ENCODE data around the gene COL18A1. TPM values are rescaled to one million over a fixed set of nuclear protein-coding genes. Genes with fewer than 3 reads are reported as not detected.
"Not testable (repeated sequence)": the region's sequence is repeated elsewhere in the genome, so short reads cannot be mapped to it uniquely, and the experiment has no call there.

Gene COL18A1
- polyA plus RNA-seq, 1 of the 3 experiments (the other 2 are of a cell fraction) = 118 TPM

DNA sequence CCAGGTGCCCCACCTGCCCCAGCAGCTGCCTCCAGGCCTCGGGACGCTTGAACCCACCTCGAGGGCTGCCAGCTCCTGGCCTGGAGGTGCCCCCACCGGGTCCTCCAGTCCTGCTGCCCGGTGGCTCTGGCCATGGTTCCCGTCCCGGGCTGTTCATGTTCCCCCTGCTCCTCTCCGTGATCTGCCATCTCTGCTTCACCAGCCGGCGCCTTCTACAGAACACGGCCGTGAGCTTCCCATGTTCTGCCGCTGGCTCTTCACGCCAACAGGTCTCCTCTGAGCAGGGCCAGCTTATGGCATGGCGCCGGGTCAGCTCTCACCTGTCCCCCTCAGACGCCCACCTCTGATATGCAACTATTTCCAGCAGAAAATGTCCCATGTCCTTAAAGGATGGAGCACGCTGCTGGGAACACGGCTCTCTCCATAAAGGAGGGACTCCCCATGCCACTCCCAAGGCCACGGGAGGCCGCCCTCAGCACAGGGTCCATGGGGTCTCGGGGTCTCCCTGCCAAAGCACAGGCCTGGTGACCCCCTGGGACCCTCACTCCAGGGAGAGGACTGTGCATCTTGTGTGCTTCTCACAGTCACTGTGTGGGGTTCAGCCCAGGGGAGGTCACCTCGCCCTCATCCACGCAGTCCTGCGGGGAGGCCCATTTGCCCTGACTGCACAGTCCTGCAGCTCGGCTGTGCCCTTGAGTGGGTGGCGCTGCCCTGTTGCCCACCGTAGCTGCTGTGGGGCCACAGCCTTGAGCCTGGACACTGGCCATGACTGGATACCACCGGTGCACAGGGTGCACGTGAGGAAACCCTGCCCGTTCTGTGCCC lies 36.7 kb downstream of the COL18A1 start:
- 94% methylated on average over 20 of the region's 31 CpGs for WGBS (ENCODE audit: low lambda C conversion rate)
- H3K27ac ChIP-seq (ENCODE audit: low read depth in 2 of 2, low read length in 1 of 2) = no peak overlapping the region; a peak in 1 of 4 replicates
- H2AFZ ChIP-seq (ENCODE audit: low read depth) = no peak overlapping the region
- no peak overlapping the region for H3K9ac ChIP-seq
- TF ChIP-seq, protein P1, sequence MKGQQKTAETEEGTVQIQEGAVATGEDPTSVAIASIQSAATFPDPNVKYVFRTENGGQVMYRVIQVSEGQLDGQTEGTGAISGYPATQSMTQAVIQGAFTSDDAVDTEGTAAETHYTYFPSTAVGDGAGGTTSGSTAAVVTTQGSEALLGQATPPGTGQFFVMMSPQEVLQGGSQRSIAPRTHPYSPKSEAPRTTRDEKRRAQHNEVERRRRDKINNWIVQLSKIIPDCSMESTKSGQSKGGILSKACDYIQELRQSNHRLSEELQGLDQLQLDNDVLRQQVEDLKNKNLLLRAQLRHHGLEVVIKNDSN (IDR thresholded peaks at IDR 0.05; ENCODE audit: borderline replicate concordance, low read depth) = no peak
- TF ChIP-seq JUND (IDR thresholded peaks at IDR 0.05) (no peak), POLR2AphosphoS5 (IDR thresholded peaks at IDR 0.05; ENCODE audit: low read depth, low read length) (no peak), FOXM1 (IDR thresholded peaks at IDR 0.05; ENCODE audit: low read depth) (no peak), TCF12 (IDR thresholded peaks at IDR 0.05) (no peak), RAD21 (IDR thresholded peaks at IDR 0.05; ENCODE audit: low read length) (no peak), EZH2phosphoT487 (IDR thresholded peaks at IDR 0.05; ENCODE audit: borderline replicate concordance, low read depth) (no peak), FOSL2 (IDR thresholded peaks at IDR 0.05; ENCODE audit: borderline replicate concordance, low read depth) (no peak), GABPA (IDR thresholded peaks at IDR 0.05; ENCODE audit: low read depth) (no peak)
- TF ChIP-seq, protein P2, sequence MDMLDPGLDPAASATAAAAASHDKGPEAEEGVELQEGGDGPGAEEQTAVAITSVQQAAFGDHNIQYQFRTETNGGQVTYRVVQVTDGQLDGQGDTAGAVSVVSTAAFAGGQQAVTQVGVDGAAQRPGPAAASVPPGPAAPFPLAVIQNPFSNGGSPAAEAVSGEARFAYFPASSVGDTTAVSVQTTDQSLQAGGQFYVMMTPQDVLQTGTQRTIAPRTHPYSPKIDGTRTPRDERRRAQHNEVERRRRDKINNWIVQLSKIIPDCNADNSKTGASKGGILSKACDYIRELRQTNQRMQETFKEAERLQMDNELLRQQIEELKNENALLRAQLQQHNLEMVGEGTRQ (IDR thresholded peaks at IDR 0.05; ENCODE audit: borderline replicate concordance, low read depth, low read length) = no peak
- H3K9me2 ChIP-seq = no peaks in the 10 kb centered on the region
- no peaks in the 10 kb centered on the region for H3F3A ChIP-seq (replicated peaks; ENCODE audit: insufficient read depth)
- peaks cover 72% of the 10 kb centered on the region for H3K79me2 ChIP-seq (ENCODE audit: insufficient read depth)
- no peaks in the 10 kb centered on the region for H3K9me3 ChIP-seq
- no peak overlapping the region for H3K4me2 ChIP-seq
- peaks cover 0 to 17% of the 10 kb centered on the region in 2 experiments for H3K36me3 ChIP-seq (replicated peaks in 1 of 2; ENCODE audit: control insufficient read depth in 1 of 2, insufficient read depth in 2 of 2, low read length in 1 of 2)
- H3K4me1 ChIP-seq (ENCODE audit: control insufficient read depth in 1 of 2, insufficient read depth in 2 of 2, low read depth in 1 of 2, low read length in 1 of 2) = peaks cover 0 to 4% of the 10 kb centered on the region in 2 experiments; a peak in 1 of 4 replicates
- H4K20me1 ChIP-seq (ENCODE audit: insufficient read depth) = peaks cover 26% of the 10 kb centered on the region; the same call in 1 of the 2 replicates
- DNase-seq = no peak
- no peak overlapping the region for H3K4me3 ChIP-seq (ENCODE audit: low read depth in 2 of 2, low read length in 1 of 2)
- ChIA-PET POLR2A (interaction anchor here (0.9 kb wide), 1 partner anchor 149 kb away, joined by 3 read pairs; no protein-coding TSS in a partner anchor), CTCF (interaction anchor here (1.4 to 4.7 kb wide), 7 partner anchors 12 to 305 kb away, joined by 3 to 57 read pairs (median 18); partner anchors contain the start of gene POFUT2)
- H3K27me3 ChIP-seq (ENCODE audit: insufficient read depth) = no peaks in the 10 kb centered on the region

DNA sequence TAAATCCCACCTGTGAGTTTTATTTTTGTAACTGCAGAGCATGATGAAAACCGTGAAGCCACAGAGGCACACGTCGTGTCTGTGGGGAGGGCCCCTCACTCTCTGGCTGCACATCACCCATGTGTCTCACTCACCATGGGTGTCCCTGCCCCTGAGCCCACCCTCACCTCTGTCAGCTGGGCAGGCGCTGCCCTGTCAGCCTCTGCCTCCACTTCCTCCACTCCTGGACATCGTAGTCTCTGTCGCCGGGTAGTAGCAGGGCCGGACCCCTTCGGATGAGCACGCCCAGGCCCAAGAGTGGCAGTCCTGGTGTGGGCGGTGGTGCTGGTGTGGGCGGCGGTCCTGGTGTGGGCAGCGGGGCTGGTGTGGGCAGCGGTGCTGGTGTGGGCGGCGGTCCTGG lies 37.3 kb downstream of the COL18A1 start:
- H3K27ac ChIP-seq (ENCODE audit: low read depth in 2 of 2, low read length in 1 of 2) = no peak overlapping the region; a peak in 1 of 4 replicates
- H3K9me3 ChIP-seq = no peaks in the 10 kb centered on the region
- no peak for DNase-seq
- H2AFZ ChIP-seq (ENCODE audit: low read depth) = no peak overlapping the region
- POLR2A ChIA-PET = no interaction called here
- peaks cover 78% of the 10 kb centered on the region for H3K79me2 ChIP-seq (ENCODE audit: insufficient read depth)
- CTCF ChIA-PET = interaction anchor here (1.6 to 4.7 kb wide), 3 partner anchors 11 to 301 kb away, joined by 6 to 57 read pairs (median 8); no protein-coding TSS in a partner anchor
- no peak overlapping the region for H3K9ac ChIP-seq
- H3F3A ChIP-seq (replicated peaks; ENCODE audit: insufficient read depth) = no peaks in the 10 kb centered on the region
- H3K4me3 ChIP-seq (ENCODE audit: low read depth in 2 of 2, low read length in 1 of 2) = no peak overlapping the region
- WGBS (ENCODE audit: low lambda C conversion rate) = 97% methylated on average over 12 of the region's 17 CpGs
- TF ChIP-seq GATA2 (CRISPR knock-in tag; IDR thresholded peaks at IDR 0.05) (no peak), IRF3 (IDR thresholded peaks at IDR 0.05; ENCODE audit: low read depth, low read length) (no peak), NFIC (IDR thresholded peaks at IDR 0.05; ENCODE audit: borderline replicate concordance) (no peak), RCOR1 (IDR thresholded peaks at IDR 0.05; ENCODE audit: low read length) (no peak), RAD21 (IDR thresholded peaks at IDR 0.05; ENCODE audit: low read length) (no peak)
- TF ChIP-seq, protein P2 (IDR thresholded peaks at IDR 0.05; ENCODE audit: borderline replicate concordance, low read depth, low read length) = no peak
- H4K20me1 ChIP-seq (ENCODE audit: insufficient read depth) = peaks cover 26% of the 10 kb centered on the region; the same call in 1 of the 2 replicates
- no peaks in the 10 kb centered on the region for H3K9me2 ChIP-seq
- no peaks in the 10 kb centered on the region for H3K27me3 ChIP-seq (ENCODE audit: insufficient read depth)
- H3K36me3 ChIP-seq (replicated peaks in 1 of 2; ENCODE audit: control insufficient read depth in 1 of 2, insufficient read depth in 2 of 2, low read length in 1 of 2) = peaks cover 0 to 19% of the 10 kb centered on the region in 2 experiments
- H3K4me1 ChIP-seq (ENCODE audit: control insufficient read depth in 1 of 2, insufficient read depth in 2 of 2, low read depth in 1 of 2, low read length in 1 of 2) = peaks cover 0 to 4% of the 10 kb centered on the region in 2 experiments; a peak in 1 of 4 replicates
- H3K4me2 ChIP-seq = no peak overlapping the region

- peaks cover 0 to 23% of the 10 kb centered on the region in 2 experiments for H3K36me3 ChIP-seq (replicated peaks in 1 of 2; ENCODE audit: control insufficient read depth in 1 of 2, insufficient read depth in 2 of 2, low read length in 1 of 2)
- H3K9me3 ChIP-seq; H3K4me2 ChIP-seq; H3K27ac ChIP-seq (ENCODE audit: low read depth in 2 of 2, low read length in 1 of 2); H3K4me3 ChIP-seq (ENCODE audit: low read depth in 2 of 2, low read length in 1 of 2); H3F3A ChIP-seq (replicated peaks; ENCODE audit: insufficient read depth); H3K27me3 ChIP-seq (ENCODE audit: insufficient read depth); DNase-seq; POLR2A ChIA-PET; H3K9ac ChIP-seq; H2AFZ ChIP-seq (ENCODE audit: low read depth); H3K4me1 ChIP-seq (ENCODE audit: control insufficient read depth in 1 of 2, insufficient read depth in 2 of 2, low read depth in 1 of 2, low read length in 1 of 2); H3K9me2 ChIP-seq: not testable (repeated sequence)
- H4K20me1 ChIP-seq (ENCODE audit: insufficient read depth) = peaks cover 32% of the 10 kb centered on the region; the same call in 1 of the 2 replicates
- CTCF ChIA-PET = interaction anchor here (0.6 to 1.6 kb wide), 3 partner anchors 151 to 478 kb away, joined by 3 to 8 read pairs (median 4); no protein-coding TSS in a partner anchor
- peaks cover 85% of the 10 kb centered on the region for H3K79me2 ChIP-seq (ENCODE audit: insufficient read depth)
- 88% methylated on average over 18 of the region's 39 CpGs for WGBS (ENCODE audit: low lambda C conversion rate)
These were observed 38.0 kb downstream of the COL18A1 start for GRCh38 chr21:45442686-45443594.
